ENCODE results near the gene TRIM49D1.
"Not testable (repeated sequence)": the region's sequence is repeated elsewhere in the genome, so short reads cannot be mapped to it uniquely, and the experiment has no call there.

The TRIM49D1 gene, protein sequence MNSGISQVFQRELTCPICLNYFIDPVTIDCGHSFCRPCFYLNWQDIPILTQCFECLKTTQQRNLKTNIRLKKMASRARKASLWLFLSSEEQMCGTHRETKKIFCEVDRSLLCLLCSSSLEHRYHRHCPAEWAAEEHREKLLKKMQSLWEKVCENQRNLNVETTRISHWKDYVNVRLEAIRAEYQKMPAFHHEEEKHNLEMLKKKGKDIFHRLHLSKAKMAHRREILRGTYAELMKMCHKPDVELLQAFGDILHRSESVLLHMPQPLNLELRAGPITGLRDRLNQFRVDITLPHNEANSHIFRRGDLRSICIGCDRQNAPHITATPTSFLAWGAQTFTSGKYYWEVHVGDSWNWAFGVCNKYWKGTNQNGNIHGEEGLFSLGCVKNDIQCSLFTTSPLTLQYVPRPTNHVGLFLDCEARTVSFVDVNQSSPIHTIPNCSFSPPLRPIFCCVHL

DNA sequence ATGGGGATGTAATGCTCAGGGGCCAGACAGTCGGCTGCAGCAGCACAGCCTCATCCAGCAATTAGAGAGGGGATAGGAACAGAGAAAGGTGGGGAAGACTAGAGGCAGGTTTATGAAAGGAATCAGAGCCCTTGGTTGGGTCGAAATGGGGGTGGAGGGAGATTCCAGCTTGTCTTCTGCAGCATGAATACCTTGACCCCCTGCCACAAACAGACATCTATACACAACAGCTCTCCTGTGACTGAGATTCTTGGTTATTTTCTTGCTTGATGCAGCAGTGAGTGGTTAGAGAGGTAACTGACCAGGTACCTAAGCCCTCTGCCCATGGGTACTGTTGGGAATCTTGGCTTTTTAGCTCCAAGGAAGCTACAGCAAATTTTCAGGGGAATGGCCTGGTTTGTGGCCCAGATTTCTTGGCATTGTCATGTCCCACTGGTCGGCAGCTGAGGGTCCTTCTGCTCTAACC is at the start of gene TRIM49D1:
TSS of gene TRIM49D1 (minus strand) at position 51 of the 466 bp plus-strand sequence. CDS start 4,535 bp downstream, outside the sequence.
- no peak for DNase-seq

GRCh38 chr11:89965737-89966136 is 43.7 kb upstream of the TRIM49D1 start, which contains the start of gene TRIM64:
TRIM64 (plus strand) TSS chr11:89966037; CDS start chr11:89968504, 2,467 bp downstream.
- DNase-seq: not testable (repeated sequence)

DNA sequence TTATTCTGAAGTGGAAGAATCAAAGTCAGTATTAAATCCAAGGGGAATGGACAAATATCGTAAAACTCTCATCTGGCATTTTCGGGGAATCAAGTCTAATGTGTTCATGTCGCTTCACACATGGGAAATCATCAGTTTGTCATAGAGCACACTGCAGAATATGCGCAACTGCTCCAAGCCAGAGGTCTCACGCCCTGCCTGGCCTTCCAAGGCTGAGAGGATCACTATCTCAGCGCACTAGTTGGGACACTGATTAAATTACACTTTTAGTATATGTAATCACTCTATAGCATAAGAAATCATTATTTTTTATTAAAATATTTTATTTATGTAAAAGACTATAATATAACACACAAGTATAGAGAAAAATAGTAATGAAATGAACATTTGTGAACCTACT is 38.8 kb upstream of the TRIM49D1 start:
- DNase-seq: not testable (repeated sequence)

DNA sequence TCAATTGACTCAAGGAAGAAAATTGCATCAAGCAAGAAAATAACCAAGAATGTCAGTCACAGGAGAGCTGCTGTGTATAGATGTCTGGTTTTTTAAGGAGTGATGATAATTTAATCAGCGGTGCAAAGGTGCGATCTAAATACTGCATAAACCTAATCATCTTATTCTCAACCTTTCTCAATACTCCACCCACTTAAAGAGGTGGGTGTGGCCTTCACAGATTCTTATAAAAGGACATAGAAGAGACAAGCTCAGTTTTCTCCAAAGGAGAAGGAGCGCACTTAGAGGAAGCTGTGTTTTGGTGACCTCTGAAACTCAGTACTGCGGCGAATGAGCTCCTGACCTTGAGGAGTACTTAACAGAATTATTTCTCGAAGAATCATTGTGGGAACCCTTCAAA is 1.7 kb upstream of the TRIM49D1 start, which contains the start of gene TRIM49D2:
TSS of gene TRIM49D2 (plus strand) at position 301 of the 400 bp plus-strand sequence. CDS start 2,698 bp downstream, outside the sequence.
- not testable (repeated sequence) for DNase-seq

GRCh38 chr11:89900809-89901208 is 21.2 kb downstream of the TRIM49D1 start:
- not testable (repeated sequence) for DNase-seq

- not testable (repeated sequence) for DNase-seq
These were observed 28.8 kb downstream of the TRIM49D1 start for GRCh38 chr11:89893245-89893644.

- DNase-seq: not testable (repeated sequence)
These were observed 44.5 kb downstream of the TRIM49D1 start for GRCh38 chr11:89877511-89877910.

DNA sequence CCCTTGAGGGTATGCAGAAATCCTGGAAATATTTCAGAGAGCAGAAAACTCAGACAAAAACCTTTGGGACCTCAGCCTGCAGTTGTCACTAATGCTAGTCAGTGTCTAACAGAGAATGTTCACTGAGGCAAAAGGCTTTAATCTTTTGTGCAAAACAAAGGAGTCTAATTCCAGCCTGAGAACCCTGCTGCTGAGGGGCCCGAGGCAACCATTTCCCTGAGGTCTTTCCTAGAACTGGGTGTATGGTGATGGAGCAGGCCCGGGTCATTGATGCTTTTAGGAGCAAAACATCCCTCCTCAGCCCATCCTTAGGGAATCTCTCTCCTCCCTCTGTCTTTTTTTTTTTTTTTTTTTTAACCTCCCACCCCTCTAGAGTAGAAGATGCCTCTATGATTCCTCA is 49.5 kb downstream of the TRIM49D1 start:
- DNase-seq: not testable (repeated sequence)

- DNase-seq: not testable (repeated sequence)
These were observed 56.8 kb downstream of the TRIM49D1 start for GRCh38 chr11:89865223-89865622.

DNA sequence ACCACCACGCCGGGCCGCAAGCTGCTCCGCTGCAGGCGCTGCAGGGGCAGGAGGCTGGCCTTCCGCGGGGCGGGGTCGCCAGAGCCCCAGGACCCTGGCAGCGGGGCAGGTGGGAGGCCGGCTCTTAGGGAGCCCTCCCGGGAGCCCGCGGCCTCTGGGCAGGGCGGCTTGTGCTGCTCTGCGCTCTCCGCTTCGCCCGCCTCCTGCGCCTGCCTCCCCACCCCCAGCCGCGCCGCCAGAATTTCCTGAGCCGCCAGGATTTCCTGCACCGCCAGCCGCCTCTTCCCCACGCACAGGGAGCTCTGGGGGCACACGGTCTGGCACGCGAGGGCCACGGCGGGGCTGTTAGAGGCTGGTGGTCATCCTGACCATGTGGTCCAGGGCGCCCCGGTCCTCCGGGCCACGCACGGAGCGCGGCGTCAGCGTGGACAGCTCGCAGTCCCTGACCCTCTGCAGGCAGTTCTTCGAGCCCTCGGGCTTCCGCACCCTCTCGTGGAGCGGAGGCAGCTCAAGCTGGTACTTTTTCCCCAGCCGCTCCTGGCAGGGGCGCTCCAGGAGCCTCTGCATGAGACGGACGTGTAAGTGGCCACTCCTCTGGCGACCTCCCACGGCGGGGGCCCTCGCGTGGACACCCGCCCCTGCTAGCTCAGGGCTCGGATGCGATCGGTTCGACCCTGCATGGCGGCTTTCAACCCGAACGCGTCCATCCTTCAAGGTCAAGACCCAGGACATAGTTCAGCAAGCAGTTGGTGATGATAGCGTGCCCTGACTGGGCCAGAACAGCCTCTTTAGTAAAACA is 57.9 kb downstream of the TRIM49D1 start:
- DNase-seq: not testable (repeated sequence)
